Activated effector memory CD4-positive, alpha-beta T cell treated with anti-CD3 and anti-CD28 coated beads, Interleukin-2, amount 50 U/mL, for 16 hours (primary cell): ENCODE data around the gene HS3ST1.
"Not testable (repeated sequence)": the region's sequence is repeated elsewhere in the genome, so short reads cannot be mapped to it uniquely, and the experiment has no call there.

Experiments used
- DNase-seq: peaks from one replicate; pipeline ENCODE4 v3.0.0-alpha.2; 2020

The HS3ST1 gene

GRCh38 chr4:11397819-11398610 lies 30.7 kb downstream of the HS3ST1 start:
- no peak for DNase-seq

- no peak for DNase-seq
Observed at GRCh38 chr4:11397146-11397545, 31.5 kb downstream of the HS3ST1 start.

GRCh38 chr4:11393551-11393950 lies 35.1 kb downstream of the HS3ST1 start:
- DNase-seq, result no peak

- not testable (repeated sequence) for DNase-seq
Observed at GRCh38 chr4:11384072-11384471, 44.6 kb downstream of the HS3ST1 start.

GRCh38 chr4:11376571-11376970 lies 52.1 kb downstream of the HS3ST1 start:
- DNase-seq, result no peak

GRCh38 chr4:11376146-11376545 lies 52.5 kb downstream of the HS3ST1 start:
- no peak for DNase-seq

- DNase-seq, result no peak
Observed at GRCh38 chr4:11368701-11369115, 60.0 kb downstream of the HS3ST1 start.

- DNase-seq, result no peak
Observed at GRCh38 chr4:11367371-11367770, 61.3 kb downstream of the HS3ST1 start.

- DNase-seq, result no peak
Observed at GRCh38 chr4:11366859-11367258, 61.8 kb downstream of the HS3ST1 start.

GRCh38 chr4:11365039-11365438 lies 63.7 kb downstream of the HS3ST1 start:
- no peak for DNase-seq

- DNase-seq, result no peak
Observed at GRCh38 chr4:11359591-11359990, 69.1 kb downstream of the HS3ST1 start.

GRCh38 chr4:11355226-11355625 lies 73.5 kb downstream of the HS3ST1 start:
- no peak for DNase-seq

GRCh38 chr4:11354531-11354930 lies 74.2 kb downstream of the HS3ST1 start:
- DNase-seq, result no peak

- no peak for DNase-seq
Observed at GRCh38 chr4:11348449-11349088, 80.1 kb downstream of the HS3ST1 start.

GRCh38 chr4:11344916-11345315 lies 83.8 kb downstream of the HS3ST1 start:
- DNase-seq, result no peak

GRCh38 chr4:11343536-11343935 lies 85.2 kb downstream of the HS3ST1 start:
- no peak for DNase-seq
